HG02642 (cell line): Measurements from ENCODE around the gene CFAP221.

Experiments
- ATAC-seq: cut with Tn5 transposase; IDR thresholded peaks from one replicate; pipeline ENCODE4 v1.9.1; 2021; ENCODE audit warnings: mild to moderate bottlenecking; ENCODE audit not compliant: unreplicated experiment, poor library complexity

Gene CFAP221

DNA sequence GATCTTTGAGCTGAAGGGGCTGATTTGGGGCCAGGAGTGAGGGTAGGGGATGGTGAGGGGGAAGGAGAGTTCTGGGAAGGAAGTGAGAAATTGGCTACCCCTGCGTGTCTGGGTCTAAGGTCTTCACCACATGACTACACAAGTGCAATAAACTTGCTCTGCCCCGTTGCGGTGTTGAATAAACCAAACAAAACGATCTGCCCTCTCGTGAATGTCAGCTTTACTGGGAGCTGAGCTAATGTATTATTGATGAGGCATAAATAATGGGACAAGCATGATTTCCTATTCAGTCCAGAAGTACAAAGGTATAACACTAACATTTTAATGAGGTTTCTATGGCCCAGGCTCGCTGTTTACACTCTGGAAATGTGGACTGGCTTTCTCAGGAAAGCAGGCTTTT is 8.0 kb upstream of the CFAP221 start:
- ATAC-seq: no peak

GRCh38 chr2:119536707-119537106 is 7.5 kb upstream of the CFAP221 start:
- ATAC-seq: no peak

DNA sequence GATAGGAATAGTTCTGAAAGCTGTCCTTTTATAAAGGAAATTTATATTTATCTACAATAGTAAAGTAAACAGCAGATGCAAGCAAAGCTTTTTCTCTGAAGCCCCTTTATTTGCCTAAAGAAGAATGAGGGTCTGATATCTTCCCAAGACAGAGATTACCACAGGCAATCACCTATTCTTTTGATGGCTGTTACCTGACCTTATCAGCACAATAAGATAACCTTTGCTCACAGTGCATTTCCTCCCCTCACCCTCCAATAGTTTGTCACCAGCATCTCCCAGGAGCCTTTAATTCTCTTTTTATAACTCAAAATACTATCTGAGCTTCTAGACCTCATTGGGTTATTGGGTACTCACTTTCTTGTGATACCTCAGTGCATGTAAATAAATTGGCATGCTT is 6.5 kb upstream of the CFAP221 start:
- ATAC-seq: no peak

- ATAC-seq: no peak
These were observed 2.8 kb upstream of the CFAP221 start for GRCh38 chr2:119541476-119541875.

- ATAC-seq: no peak
These were observed 758 bp downstream of the CFAP221 start for GRCh38 chr2:119544939-119545475.

DNA sequence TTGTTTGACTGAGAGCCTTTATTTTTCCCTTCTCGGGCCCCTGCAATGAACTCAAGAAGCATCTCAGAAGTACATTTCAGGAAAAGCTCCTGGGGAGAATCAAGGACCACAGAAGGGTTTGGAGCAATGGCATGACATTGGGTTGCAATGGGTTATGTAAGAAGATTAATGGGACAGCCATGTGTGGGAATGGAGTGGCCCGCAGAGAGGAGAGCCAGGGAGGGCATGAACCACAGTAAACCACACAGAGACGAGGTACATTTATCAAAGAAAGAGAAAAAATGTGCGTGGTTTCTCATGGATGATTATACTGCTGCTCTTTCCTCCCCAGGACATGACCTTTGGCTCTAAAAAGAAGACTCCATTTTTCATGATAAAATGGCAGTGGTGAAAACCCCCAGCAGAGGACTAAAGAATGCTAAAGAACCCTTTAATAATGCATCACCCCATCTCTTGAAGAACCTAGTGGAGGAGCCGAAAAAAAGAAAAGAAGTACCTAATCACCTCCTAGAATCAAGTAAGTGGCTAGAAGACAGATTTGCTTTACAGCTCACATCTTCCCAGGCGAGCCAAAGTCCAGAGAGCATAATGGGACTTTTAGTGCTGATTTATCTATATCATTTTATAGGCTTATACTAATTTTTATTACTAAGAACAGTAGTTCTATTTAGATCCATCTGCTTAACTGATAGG is 1.7 kb downstream of the CFAP221 start:
- ATAC-seq: no peak

DNA sequence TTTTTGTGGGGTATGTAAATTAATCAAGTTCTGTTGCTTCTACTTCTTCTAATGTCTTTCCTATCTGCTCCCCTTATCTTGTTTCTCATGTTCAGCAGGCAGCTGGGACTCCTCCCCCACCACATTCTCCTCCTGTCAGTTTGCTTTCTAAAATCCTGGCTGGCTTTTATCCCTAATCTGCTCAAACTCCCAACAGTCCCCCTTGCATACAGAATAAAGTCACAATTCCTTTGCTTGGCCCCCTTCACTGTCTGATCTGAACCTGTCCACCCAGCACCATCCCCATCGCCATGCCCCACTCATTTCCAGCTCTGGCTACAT is 2.2 kb downstream of the CFAP221 start:
- no peak for ATAC-seq

DNA sequence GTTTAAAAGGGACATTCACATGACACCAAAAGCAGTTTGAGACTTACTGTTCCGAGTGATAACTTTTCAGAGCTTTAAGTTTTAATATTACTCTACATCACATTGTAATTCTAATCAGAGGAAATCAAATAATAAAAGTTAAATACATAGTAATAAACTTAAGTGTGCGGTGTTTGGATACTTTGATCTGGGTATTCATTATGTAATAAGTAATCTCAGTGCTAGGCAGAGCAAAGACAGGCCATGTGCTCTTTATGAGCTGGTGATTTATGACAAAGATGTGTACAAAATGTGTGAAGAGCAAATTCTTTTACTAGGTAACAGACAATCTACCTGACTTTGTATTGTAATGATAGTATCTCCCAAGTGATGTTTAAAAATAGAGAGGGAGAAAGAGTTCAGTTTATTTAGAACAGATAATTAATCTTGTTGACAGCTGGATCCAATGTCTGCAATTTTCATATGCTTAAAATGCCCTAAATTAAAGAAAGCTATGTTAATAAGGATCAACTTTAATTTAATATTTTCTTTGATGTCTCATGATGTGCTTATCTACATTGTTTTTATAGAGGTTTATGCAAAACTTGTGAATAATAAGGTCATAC is 4.4 kb downstream of the CFAP221 start:
- no peak for ATAC-seq

GRCh38 chr2:119549241-119549640 is 5.0 kb downstream of the CFAP221 start:
- ATAC-seq: no peak

- ATAC-seq: no peak
These were observed 6.1 kb downstream of the CFAP221 start for GRCh38 chr2:119550346-119550745.

DNA sequence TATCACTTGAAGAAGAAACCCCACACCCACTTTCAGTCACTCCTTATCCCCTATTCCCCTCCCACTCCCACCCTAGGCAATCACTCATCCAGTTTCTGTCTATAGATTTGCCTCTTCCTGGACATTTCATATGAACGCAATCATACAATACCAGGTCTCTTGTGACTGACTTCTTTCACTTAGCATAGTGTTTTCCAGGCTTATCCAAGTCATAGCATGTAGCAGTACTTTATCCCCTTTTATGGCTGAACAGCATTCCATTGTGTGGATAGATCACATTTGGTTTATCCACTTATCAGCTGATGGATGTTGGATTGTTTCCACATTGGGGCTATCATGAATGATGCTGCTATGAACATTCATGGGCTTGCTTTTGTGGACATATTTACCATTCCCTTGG is 6.6 kb downstream of the CFAP221 start:
- ATAC-seq: no peak

DNA sequence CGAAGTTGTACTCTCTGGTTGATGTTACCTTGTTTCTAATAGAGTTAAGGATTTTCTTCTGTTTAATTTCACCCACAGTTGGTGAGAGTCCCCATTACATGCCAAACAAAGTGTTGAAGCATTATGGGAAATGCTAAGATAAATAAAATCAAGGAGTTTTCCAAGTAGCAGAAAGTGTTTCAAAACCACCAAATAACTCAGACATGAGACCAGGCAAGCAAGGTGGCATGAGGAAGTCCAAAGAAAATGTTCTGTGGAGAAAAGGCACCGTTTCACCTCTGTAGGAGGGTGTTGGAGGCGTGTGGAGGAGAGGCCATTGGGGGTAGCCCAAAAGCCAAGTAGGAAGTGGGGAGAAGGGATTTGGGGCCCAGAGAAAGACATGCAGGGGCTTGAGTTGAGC is 8.7 kb downstream of the CFAP221 start:
- ATAC-seq: no peak

GRCh38 chr2:119553687-119554344 is 9.6 kb downstream of the CFAP221 start:
- no peak for ATAC-seq

GRCh38 chr2:119565481-119565880 is 21.2 kb downstream of the CFAP221 start:
- ATAC-seq: no peak

DNA sequence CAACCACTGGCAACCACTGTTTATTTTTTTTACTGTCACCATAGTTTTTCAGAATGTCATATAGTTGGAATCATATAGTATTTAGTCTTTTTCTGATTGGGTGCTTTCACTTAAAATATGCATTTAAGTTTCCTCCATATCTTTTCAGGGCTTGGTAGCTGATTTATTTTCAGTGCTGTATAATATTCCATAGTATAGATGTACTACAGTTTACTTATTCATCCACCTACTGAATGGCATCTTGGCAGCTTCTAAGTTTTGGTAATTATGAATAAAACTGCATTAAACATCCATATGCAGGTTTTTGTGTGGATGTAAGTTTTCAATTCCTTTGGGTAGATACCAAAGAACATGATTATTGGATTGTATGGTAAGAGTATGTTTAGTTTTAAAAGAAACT is 23.0 kb downstream of the CFAP221 start:
- no peak for ATAC-seq

- peak; percentile 98 for ATAC-seq
These were observed 30.0 kb downstream of the CFAP221 start for GRCh38 chr2:119574108-119574815.

GRCh38 chr2:119574864-119575263 is 30.6 kb downstream of the CFAP221 start:
- ATAC-seq: no peak

DNA sequence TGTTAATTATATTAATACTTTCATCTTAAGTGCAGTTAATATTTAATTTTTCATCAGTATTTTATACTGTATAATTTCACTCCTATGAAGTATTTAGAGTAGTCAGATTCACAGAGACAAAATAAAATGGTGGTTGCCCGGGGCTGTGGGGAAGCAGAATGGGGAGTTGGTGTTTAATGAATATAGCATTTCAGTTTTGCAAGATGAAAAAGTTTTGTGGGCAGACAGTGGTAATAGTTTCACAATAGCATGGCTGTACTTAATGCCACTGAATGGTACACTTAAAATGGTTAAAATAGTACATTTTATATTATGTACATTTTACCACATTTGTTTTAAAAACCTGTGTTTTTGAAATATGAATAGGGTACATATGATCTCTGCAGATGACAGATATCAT is 31.2 kb downstream of the CFAP221 start:
- no peak for ATAC-seq

GRCh38 chr2:119579424-119580295 is 35.4 kb downstream of the CFAP221 start:
- no peak for ATAC-seq

DNA sequence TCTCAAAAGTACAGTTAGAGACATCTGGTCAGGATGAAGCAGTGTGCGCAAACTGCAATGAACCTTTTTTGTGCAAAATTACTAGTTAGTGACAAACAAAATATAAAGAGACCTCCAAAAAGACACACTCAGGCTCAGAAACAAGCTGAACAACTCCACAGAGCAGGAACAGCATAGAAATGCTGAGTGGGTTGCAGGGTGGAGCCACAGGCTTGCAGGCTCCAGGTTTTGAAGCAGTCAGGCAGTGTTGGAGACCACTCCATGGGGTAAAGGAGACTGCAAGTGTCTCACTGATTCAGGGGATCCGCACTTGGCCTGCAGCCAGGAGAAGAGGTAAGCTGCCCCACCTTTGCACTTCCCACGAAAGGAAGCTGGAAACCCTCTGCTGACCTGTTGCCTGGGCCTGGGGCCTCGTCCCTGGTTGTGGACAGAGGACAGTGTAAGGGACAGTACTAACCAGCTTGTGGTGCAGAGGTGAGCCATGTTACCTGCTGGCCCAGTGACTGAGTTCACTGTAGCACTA is 36.4 kb downstream of the CFAP221 start:
- ATAC-seq: no peak
